ENCODE results near the gene ACTG1.

Gene ACTG1

GRCh38 chr17:81509972-81510784 is 2.4 kb downstream of the ACTG1 start:
- no peak overlapping the region for H4K8ac ChIP-seq (ENCODE audit: low read length)
- H3K27ac ChIP-seq (ENCODE audit: low read length, poor library complexity, severe bottlenecking), result peak overlapping the region; percentile 88
- no peak overlapping the region for H4K91ac ChIP-seq (ENCODE audit: low read length)
- H3K4ac ChIP-seq (ENCODE audit: low read depth in 1 of 2, low read length in 2 of 2), result no peak overlapping the region
- peak overlapping the region; percentile 77 to 97 for H3K4me3 ChIP-seq (ENCODE audit: insufficient read depth in 1 of 2, low read depth in 1 of 2, low read length in 2 of 2)
- H3K79me1 ChIP-seq (replicated peaks; ENCODE audit: low read length, poor library complexity, severe bottlenecking), result no peaks in the 10 kb centered on the region
- H2BK15ac ChIP-seq (ENCODE audit: low read depth, poor library complexity, severe bottlenecking), result no peak overlapping the region
- no peak overlapping the region for H2AK5ac ChIP-seq (ENCODE audit: low read length, severe bottlenecking)
- H3K9me3 ChIP-seq (ENCODE audit: control insufficient read depth, low read length), result no peaks in the 10 kb centered on the region
- H3K27me3 ChIP-seq (ENCODE audit: control insufficient read depth in 1 of 2, insufficient read depth in 1 of 2, low read length in 2 of 2), result no peaks in the 10 kb centered on the region
- H3K18ac ChIP-seq (ENCODE audit: low read depth in 1 of 2, low read length in 2 of 2), result peak overlapping the region in 1 of 2 experiments; percentile 48
- peaks cover 8% of the 10 kb centered on the region for H3K4me1 ChIP-seq (ENCODE audit: control insufficient read depth, insufficient read depth, low read depth, low read length)
- H2AFZ ChIP-seq (ENCODE audit: low read depth, low read length), result no peak overlapping the region
- H2BK12ac ChIP-seq (ENCODE audit: low read length in 2 of 2), result no peak overlapping the region
- peak overlapping the region in 1 of 2 experiments; percentile 63 for H3K14ac ChIP-seq (ENCODE audit: low read length in 2 of 2)
- no peak for DNase-seq
- no peak overlapping the region for H2BK5ac ChIP-seq (ENCODE audit: low read depth, low read length, poor library complexity, severe bottlenecking)
- WGBS, result 9% methylated on average over 22 of the region's 22 CpGs
- H3K23ac ChIP-seq (ENCODE audit: low read length in 2 of 2), result peak overlapping the region in 1 of 2 experiments; percentile 83
- H3K4me2 ChIP-seq (ENCODE audit: low read length, poor library complexity, severe bottlenecking), result peak overlapping the region; percentile 95
- peaks cover 35 to 40% of the 10 kb centered on the region in 2 experiments for H3K36me3 ChIP-seq (ENCODE audit: control insufficient read depth in 1 of 2, insufficient read depth in 2 of 2, low read depth in 1 of 2, low read length in 2 of 2)
- H3K9ac ChIP-seq (ENCODE audit: low read length), result peak overlapping the region; percentile 99
- H2BK120ac ChIP-seq (ENCODE audit: low read depth, low read length), result no peak overlapping the region

GRCh38 chr17:81509207-81509971 is 3.2 kb downstream of the ACTG1 start:
- no peaks in the 10 kb centered on the region for H3K27me3 ChIP-seq (ENCODE audit: control insufficient read depth in 1 of 2, insufficient read depth in 1 of 2, low read length in 2 of 2)
- DNase-seq, result no peak
- no peak overlapping the region for H2BK12ac ChIP-seq (ENCODE audit: low read length in 2 of 2)
- peak overlapping the region in 1 of 2 experiments; percentile 58 for H3K14ac ChIP-seq (ENCODE audit: low read length in 2 of 2)
- peak overlapping the region; percentile 95 for H3K4me2 ChIP-seq (ENCODE audit: low read length, poor library complexity, severe bottlenecking)
- peak overlapping the region in 1 of 2 experiments; percentile 67 for H3K23ac ChIP-seq (ENCODE audit: low read length in 2 of 2)
- peak overlapping the region; percentile 62 to 97 for H3K4me3 ChIP-seq (ENCODE audit: insufficient read depth in 1 of 2, low read depth in 1 of 2, low read length in 2 of 2)
- H2BK15ac ChIP-seq (ENCODE audit: low read depth, poor library complexity, severe bottlenecking), result no peak overlapping the region
- H2BK5ac ChIP-seq (ENCODE audit: low read depth, low read length, poor library complexity, severe bottlenecking), result no peak overlapping the region
- 44% methylated on average over 12 of the region's 12 CpGs for WGBS
- H3K9ac ChIP-seq (ENCODE audit: low read length), result peak overlapping the region; percentile 99
- H2AFZ ChIP-seq (ENCODE audit: low read depth, low read length), result no peak overlapping the region
- H4K8ac ChIP-seq (ENCODE audit: low read length), result no peak overlapping the region
- H3K27ac ChIP-seq (ENCODE audit: low read length, poor library complexity, severe bottlenecking), result peak overlapping the region; percentile 72
- no peaks in the 10 kb centered on the region for H3K9me3 ChIP-seq (ENCODE audit: control insufficient read depth, low read length)
- H3K18ac ChIP-seq (ENCODE audit: low read depth in 1 of 2, low read length in 2 of 2), result no peak overlapping the region
- H2BK120ac ChIP-seq (ENCODE audit: low read depth, low read length), result no peak overlapping the region
- no peaks in the 10 kb centered on the region for H3K79me1 ChIP-seq (replicated peaks; ENCODE audit: low read length, poor library complexity, severe bottlenecking)
- H3K4ac ChIP-seq (ENCODE audit: low read depth in 1 of 2, low read length in 2 of 2), result no peak overlapping the region
- H4K91ac ChIP-seq (ENCODE audit: low read length), result no peak overlapping the region
- H2AK5ac ChIP-seq (ENCODE audit: low read length, severe bottlenecking), result no peak overlapping the region
- peaks cover 7% of the 10 kb centered on the region for H3K4me1 ChIP-seq (ENCODE audit: control insufficient read depth, insufficient read depth, low read depth, low read length)
- H3K36me3 ChIP-seq (ENCODE audit: control insufficient read depth in 1 of 2, insufficient read depth in 2 of 2, low read depth in 1 of 2, low read length in 2 of 2), result peaks cover 35 to 40% of the 10 kb centered on the region in 2 experiments

GRCh38 chr17:81508639-81509206 is 3.9 kb downstream of the ACTG1 start:
- H2AFZ ChIP-seq (ENCODE audit: low read depth, low read length), result no peak overlapping the region
- DNase-seq, result no peak
- H3K9ac ChIP-seq (ENCODE audit: low read length), result peak overlapping the region; percentile 99
- peaks cover 4% of the 10 kb centered on the region for H3K4me1 ChIP-seq (ENCODE audit: control insufficient read depth, insufficient read depth, low read depth, low read length)
- H3K23ac ChIP-seq (ENCODE audit: low read length in 2 of 2), result peak overlapping the region in 1 of 2 experiments; percentile 23
- no peaks in the 10 kb centered on the region for H3K79me1 ChIP-seq (replicated peaks; ENCODE audit: low read length, poor library complexity, severe bottlenecking)
- H4K8ac ChIP-seq (ENCODE audit: low read length), result no peak overlapping the region
- 58% methylated on average over 10 of the region's 10 CpGs for WGBS
- no peak overlapping the region for H2AK5ac ChIP-seq (ENCODE audit: low read length, severe bottlenecking)
- peak overlapping the region; percentile 53 to 97 for H3K4me3 ChIP-seq (ENCODE audit: insufficient read depth in 1 of 2, low read depth in 1 of 2, low read length in 2 of 2)
- no peak overlapping the region for H2BK120ac ChIP-seq (ENCODE audit: low read depth, low read length)
- no peak overlapping the region for H2BK12ac ChIP-seq (ENCODE audit: low read length in 2 of 2)
- H3K4me2 ChIP-seq (ENCODE audit: low read length, poor library complexity, severe bottlenecking), result peak overlapping the region; percentile 95
- H2BK15ac ChIP-seq (ENCODE audit: low read depth, poor library complexity, severe bottlenecking), result no peak overlapping the region
- H3K14ac ChIP-seq (ENCODE audit: low read length in 2 of 2), result no peak overlapping the region
- H2BK5ac ChIP-seq (ENCODE audit: low read depth, low read length, poor library complexity, severe bottlenecking), result no peak overlapping the region
- peaks cover 35 to 40% of the 10 kb centered on the region in 2 experiments for H3K36me3 ChIP-seq (ENCODE audit: control insufficient read depth in 1 of 2, insufficient read depth in 2 of 2, low read depth in 1 of 2, low read length in 2 of 2)
- H4K91ac ChIP-seq (ENCODE audit: low read length), result no peak overlapping the region
- no peak overlapping the region for H3K18ac ChIP-seq (ENCODE audit: low read depth in 1 of 2, low read length in 2 of 2)
- H3K9me3 ChIP-seq (ENCODE audit: control insufficient read depth, low read length), result no peaks in the 10 kb centered on the region
- peak overlapping the region; percentile 72 for H3K27ac ChIP-seq (ENCODE audit: low read length, poor library complexity, severe bottlenecking)
- no peaks in the 10 kb centered on the region for H3K27me3 ChIP-seq (ENCODE audit: control insufficient read depth in 1 of 2, insufficient read depth in 1 of 2, low read length in 2 of 2)
- H3K4ac ChIP-seq (ENCODE audit: low read depth in 1 of 2, low read length in 2 of 2), result no peak overlapping the region

- no peak overlapping the region for H3K14ac ChIP-seq (ENCODE audit: low read length in 2 of 2)
- H4K91ac ChIP-seq (ENCODE audit: low read length), result no peak overlapping the region
- no peaks in the 10 kb centered on the region for H3K79me1 ChIP-seq (replicated peaks; ENCODE audit: low read length, poor library complexity, severe bottlenecking)
- no peak for DNase-seq
- H2AFZ ChIP-seq (ENCODE audit: low read depth, low read length), result no peak overlapping the region
- peaks cover 17% of the 10 kb centered on the region for H3K4me1 ChIP-seq (ENCODE audit: control insufficient read depth, insufficient read depth, low read depth, low read length)
- H2AK5ac ChIP-seq (ENCODE audit: low read length, severe bottlenecking), result no peak overlapping the region
- peaks cover 2 to 9% of the 10 kb centered on the region in 2 experiments for H3K36me3 ChIP-seq (ENCODE audit: control insufficient read depth in 1 of 2, insufficient read depth in 2 of 2, low read depth in 1 of 2, low read length in 2 of 2)
- peaks cover 0 to 23% of the 10 kb centered on the region in 2 experiments for H3K27me3 ChIP-seq (ENCODE audit: control insufficient read depth in 1 of 2, insufficient read depth in 1 of 2, low read length in 2 of 2)
- no peaks in the 10 kb centered on the region for H3K9me3 ChIP-seq (ENCODE audit: control insufficient read depth, low read length)
- no peak overlapping the region for H4K8ac ChIP-seq (ENCODE audit: low read length)
- H2BK12ac ChIP-seq (ENCODE audit: low read length in 2 of 2), result no peak overlapping the region
- H3K18ac ChIP-seq (ENCODE audit: low read depth in 1 of 2, low read length in 2 of 2), result no peak overlapping the region
- no peak overlapping the region for H3K9ac ChIP-seq (ENCODE audit: low read length)
- H3K27ac ChIP-seq (ENCODE audit: low read length, poor library complexity, severe bottlenecking), result no peak overlapping the region
- no peak overlapping the region for H3K4me3 ChIP-seq (ENCODE audit: insufficient read depth in 1 of 2, low read depth in 1 of 2, low read length in 2 of 2)
- H3K4me2 ChIP-seq (ENCODE audit: low read length, poor library complexity, severe bottlenecking), result no peak overlapping the region
- H2BK120ac ChIP-seq (ENCODE audit: low read depth, low read length), result no peak overlapping the region
- no peak overlapping the region for H2BK5ac ChIP-seq (ENCODE audit: low read depth, low read length, poor library complexity, severe bottlenecking)
- no peak overlapping the region for H3K4ac ChIP-seq (ENCODE audit: low read depth in 1 of 2, low read length in 2 of 2)
- H3K23ac ChIP-seq (ENCODE audit: low read length in 2 of 2), result no peak overlapping the region
- no peak overlapping the region for H2BK15ac ChIP-seq (ENCODE audit: low read depth, poor library complexity, severe bottlenecking)
Measured at GRCh38 chr17:81503619-81504018, 9.0 kb downstream of the ACTG1 start.

Data from mesenchymal stem cell (in vitro differentiated cells and primary cell).